Neural progenitor cell (in vitro differentiated cells): ENCODE results near the gene DUS4L. TPM values are rescaled to one million over a fixed set of nuclear protein-coding genes. Genes with fewer than 3 reads are reported as not detected.

Experiments used
- DNase-seq: peaks from one replicate; pipeline ENCODE4 v3.0.0-alpha.2; 2016; ENCODE audit warnings: low spot score
- H2AFZ ChIP-seq: fragments of 200-600 bp; sonication (generic); replicated peaks from 2 replicates; pipeline ENCODE4 v1.6.1; 2016; ENCODE audit warnings: antibody characterized with exemption
- H3F3A ChIP-seq: fragments of 200-600 bp; sonication (generic); 2 replicates; pipeline ENCODE4 v1.6.1; 2016; ENCODE audit warnings: antibody characterized with exemption, low read depth
- H3K27ac ChIP-seq: fragments of 200-600 bp; sonication (generic); 2 replicates; pipeline ENCODE4 v1.5.1; 2016; ENCODE audit warnings: mild to moderate bottlenecking
- H3K27me3 ChIP-seq: fragments of 200-600 bp; sonication (generic); 2 replicates; pipeline ENCODE4 v1.6.1; 2016; ENCODE audit warnings: mild to moderate bottlenecking, moderate library complexity
- H3K36me3 ChIP-seq: fragments of 200-600 bp; sonication (generic); 2 replicates; pipeline ENCODE4 v1.5.1; 2016
- H3K4me1 ChIP-seq: fragments of 200-600 bp; sonication (generic); 2 replicates; pipeline ENCODE4 v1.6.1; 2016; ENCODE audit warnings: mixed run types
- H3K4me2 ChIP-seq: fragments of 200-600 bp; sonication (generic); 2 replicates; pipeline ENCODE4 v1.6.1; 2016
- H3K4me3 ChIP-seq: fragments of 200-600 bp; sonication (generic); 2 replicates; pipeline ENCODE4 v1.5.1; 2016
- H3K79me2 ChIP-seq: fragments of 200-600 bp; sonication (generic); 2 replicates; pipeline ENCODE4 v1.6.1; 2016; ENCODE audit warnings: low read depth
- H3K9ac ChIP-seq: fragments of 200-600 bp; sonication (generic); 2 replicates; pipeline ENCODE4 v1.6.1; 2016
- H3K9me3 ChIP-seq: fragments of 200-600 bp; sonication (generic); 2 replicates; pipeline ENCODE4 v1.5.1; 2016; ENCODE audit warnings: low read depth
- H4K20me1 ChIP-seq: fragments of 200-600 bp; sonication (generic); 2 replicates; pipeline ENCODE4 v1.6.1; 2016; ENCODE audit warnings: low read depth
- H3K27ac Mint-ChIP-seq: 3 replicates; pipeline ENCODE4 v1.8.0; 2021; ENCODE audit warnings: mixed read lengths
- H3K27me3 Mint-ChIP-seq: 2 replicates; pipeline ENCODE4 v1.8.0; 2022; ENCODE audit warnings: low read depth, mild to moderate bottlenecking, inconsistent platforms, moderate library complexity, mixed read lengths; ENCODE audit not compliant: insufficient read depth
- H3K36me3 Mint-ChIP-seq: 3 replicates; pipeline ENCODE4 v1.8.0; 2021; ENCODE audit warnings: mixed read lengths
- H3K4me1 Mint-ChIP-seq: 3 replicates; pipeline ENCODE4 v1.8.0; 2021; ENCODE audit warnings: mixed read lengths
- H3K4me3 Mint-ChIP-seq: 3 replicates; pipeline ENCODE4 v1.8.0; 2021; ENCODE audit warnings: mild to moderate bottlenecking, moderate library complexity, mixed read lengths
- H3K9me3 Mint-ChIP-seq: 3 replicates; pipeline ENCODE4 v1.8.0; 2020; ENCODE audit warnings: mixed read lengths
- CTCF ChIP-seq: fragments of 200-600 bp; sonication (generic); IDR thresholded peaks from 2 replicates; pipeline ENCODE4 v1.5.1; 2017; ENCODE audit warnings: antibody characterized with exemption, mild to moderate bottlenecking
- EZH2 ChIP-seq: fragments of 200-600 bp; sonication (generic); IDR thresholded peaks from 2 replicates; pipeline ENCODE4 v1.6.1; 2017; ENCODE audit warnings: antibody characterized with exemption, mild to moderate bottlenecking, moderate library complexity
- EZH2phosphoT487 ChIP-seq: fragments of 200-600 bp; sonication (generic); IDR thresholded peaks from 2 replicates; pipeline ENCODE4 v1.6.1; 2017; ENCODE audit warnings: antibody characterized with exemption
- total RNA-seq: library from RNA; depleted of rRNA; stranded (reverse); fragments of >200 nt; gene quantifications from 2 replicates; pipeline ENCODE4 v1.2.3, GENCODE V29; 2015; ENCODE audit warnings: low replicate concordance

Gene DUS4L
- total RNA-seq, 1 donor from 2014 or later, result 24.4 TPM

DNA sequence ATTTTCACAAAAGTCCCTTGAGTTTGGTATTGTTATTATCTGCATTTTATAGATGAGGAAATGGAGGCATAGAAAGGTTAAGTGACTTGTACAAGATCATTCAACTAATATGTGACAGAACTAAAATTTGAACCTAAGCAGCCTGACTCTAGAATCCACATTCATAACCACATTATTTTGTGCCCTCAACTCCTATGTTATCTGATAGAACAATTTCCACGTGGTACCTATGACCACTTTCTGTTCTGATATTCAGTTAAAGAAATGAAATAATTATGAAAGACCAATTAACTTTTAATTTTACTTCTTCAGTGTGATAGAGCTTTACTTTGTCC is 33.8 kb downstream of the DUS4L start:
- no peak overlapping the region for H2AFZ ChIP-seq
- peaks cover 14% of the 10 kb centered on the region for H3F3A ChIP-seq
- Mint-ChIP-seq H3K4me3 (no peak overlapping the region), H3K9me3 (no peaks in the 10 kb centered on the region), H3K36me3 (peaks cover 13% of the 10 kb centered on the region), H3K4me1 (no peaks in the 10 kb centered on the region), H3K27me3 (no peaks in the 10 kb centered on the region), H3K27ac (no peak overlapping the region)
- no peaks in the 10 kb centered on the region for H3K4me1 ChIP-seq
- H3K4me3 ChIP-seq, result no peak overlapping the region
- H3K27me3 ChIP-seq, result no peaks in the 10 kb centered on the region
- no peaks in the 10 kb centered on the region for H3K36me3 ChIP-seq
- no peaks in the 10 kb centered on the region for H3K9me3 ChIP-seq
- H3K9ac ChIP-seq, result no peak overlapping the region
- H3K4me2 ChIP-seq, result no peak overlapping the region
- no peak overlapping the region for H3K27ac ChIP-seq
- no peak for DNase-seq
- H4K20me1 ChIP-seq, result no peaks in the 10 kb centered on the region
- no peaks in the 10 kb centered on the region for H3K79me2 ChIP-seq
- TF ChIP-seq CTCF, result no peak

DNA sequence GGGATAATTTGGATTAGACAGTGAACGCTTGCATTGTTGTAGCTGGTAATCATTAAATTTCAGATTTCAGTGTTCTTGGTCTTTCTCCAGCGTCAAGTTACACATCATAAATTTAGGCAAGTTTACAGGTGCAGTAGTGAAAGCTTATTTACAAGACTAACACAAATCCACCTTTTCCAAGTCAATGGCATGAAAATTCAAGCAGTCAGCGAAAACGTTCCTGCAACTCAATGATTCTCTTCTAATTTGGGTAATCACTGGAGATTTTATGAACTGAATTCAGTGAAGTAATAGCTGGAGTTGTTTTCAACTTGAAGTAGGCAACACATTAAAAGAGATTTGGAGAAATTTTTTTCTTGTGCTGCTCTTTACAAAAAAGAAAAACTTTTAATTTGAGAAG is 34.2 kb downstream of the DUS4L start:
- Histone ChIP-seq H3F3A (peaks cover 14% of the 10 kb centered on the region), H3K79me2 (no peaks in the 10 kb centered on the region), H3K27ac (no peak overlapping the region), H3K9me3 (no peaks in the 10 kb centered on the region), H3K4me2 (no peak overlapping the region), H3K4me1 (no peaks in the 10 kb centered on the region), H3K4me3 (no peak overlapping the region), H3K27me3 (no peaks in the 10 kb centered on the region), H3K36me3 (no peaks in the 10 kb centered on the region), H4K20me1 (no peaks in the 10 kb centered on the region), H2AFZ (no peak overlapping the region), H3K9ac (no peak overlapping the region)
- no peaks in the 10 kb centered on the region for H3K9me3 Mint-ChIP-seq
- H3K36me3 Mint-ChIP-seq, result peaks cover 13% of the 10 kb centered on the region
- no peak overlapping the region for H3K27ac Mint-ChIP-seq
- TF ChIP-seq EZH2phosphoT487 (no peak), CTCF (no peak), EZH2 (no peak)
- no peak for DNase-seq
- no peaks in the 10 kb centered on the region for H3K27me3 Mint-ChIP-seq
- no peaks in the 10 kb centered on the region for H3K4me1 Mint-ChIP-seq
- no peak overlapping the region for H3K4me3 Mint-ChIP-seq

- TF ChIP-seq EZH2phosphoT487 (no peak), CTCF (no peak), EZH2 (no peak)
Measured at GRCh38 chr7:107599262-107599661, 35.5 kb downstream of the DUS4L start.

GRCh38 chr7:107600816-107601215 is 37.0 kb downstream of the DUS4L start:
- Mint-ChIP-seq H3K9me3 (no peaks in the 10 kb centered on the region), H3K4me1 (no peaks in the 10 kb centered on the region)

More at GRCh38 chr7:107599262-107599661, 35.5 kb downstream of the DUS4L start:
- Histone ChIP-seq H3K36me3 (no peaks in the 10 kb centered on the region), H3K4me3 (no peak overlapping the region), H3K27ac (no peak overlapping the region), H2AFZ (no peak overlapping the region), H3K4me2 (no peak overlapping the region), H4K20me1 (no peaks in the 10 kb centered on the region), H3K9me3 (no peaks in the 10 kb centered on the region), H3F3A (peaks cover 14% of the 10 kb centered on the region), H3K27me3 (no peaks in the 10 kb centered on the region), H3K4me1 (no peaks in the 10 kb centered on the region), H3K79me2 (no peaks in the 10 kb centered on the region), H3K9ac (no peak overlapping the region)
- DNase-seq, result no peak
- H3K27ac Mint-ChIP-seq, result no peak overlapping the region
- H3K27me3 Mint-ChIP-seq, result no peaks in the 10 kb centered on the region
- no peak overlapping the region for H3K4me3 Mint-ChIP-seq
- H3K9me3 Mint-ChIP-seq, result no peaks in the 10 kb centered on the region
- peaks cover 9% of the 10 kb centered on the region for H3K36me3 Mint-ChIP-seq
- H3K4me1 Mint-ChIP-seq, result no peaks in the 10 kb centered on the region

More at GRCh38 chr7:107600816-107601215, 37.0 kb downstream of the DUS4L start:
- no peaks in the 10 kb centered on the region for H3K9me3 ChIP-seq
- no peaks in the 10 kb centered on the region for H3K79me2 ChIP-seq
- TF ChIP-seq EZH2 (no peak), EZH2phosphoT487 (no peak), CTCF (no peak)
- Mint-ChIP-seq H3K36me3 (peaks cover 2% of the 10 kb centered on the region), H3K4me3 (no peak overlapping the region), H3K27me3 (no peaks in the 10 kb centered on the region), H3K27ac (no peak overlapping the region)
- no peaks in the 10 kb centered on the region for H4K20me1 ChIP-seq
- no peak overlapping the region for H3K4me3 ChIP-seq
- H3F3A ChIP-seq, result peaks cover 14% of the 10 kb centered on the region
- H2AFZ ChIP-seq, result no peak overlapping the region
- no peak overlapping the region for H3K4me2 ChIP-seq
- no peak overlapping the region for H3K9ac ChIP-seq
- no peaks in the 10 kb centered on the region for H3K36me3 ChIP-seq
- no peaks in the 10 kb centered on the region for H3K4me1 ChIP-seq
- H3K27ac ChIP-seq, result no peak overlapping the region
- H3K27me3 ChIP-seq, result no peaks in the 10 kb centered on the region
- no peak for DNase-seq
